K562 (cell line): ENCODE data around the gene ACTN2.

Experiments used
- FOXA3 ChIP-seq, 2 experiments: fragments of 450-650 bp in 1 of 2; sonication (generic) in 1 of 2; formaldehyde crosslinking; IDR thresholded peaks in 1 of 2; conservative IDR thresholded peaks in 1 of 2; 2 replicates each; pipeline versions ENCODE4 v1.4.0 to v1.8.0; 2020 to 2022; ENCODE audit warnings: mild to moderate bottlenecking in 2 of 2, missing genetic modification reagents in 1 of 2
- SP1 ChIP-seq: sonication (generic); formaldehyde crosslinking; IDR thresholded peaks from 2 replicates; pipeline ENCODE4 v1.8.1; 2022; ENCODE audit warnings: mild to moderate bottlenecking, missing genetic modification reagents
- TF ChIP-seq, protein P1 (sequence below), 3 experiments: IDR thresholded peaks in 2 of 3; conservative IDR thresholded peaks in 1 of 3; 2 replicates each; pipeline ENCODE4 v1.5.1; 2011 to 2012; ENCODE audit warnings: low read length in 3 of 3, mild to moderate bottlenecking in 3 of 3, control low read depth in 2 of 3, improper control_type of control experiment in 1 of 3, inconsistent platforms in 1 of 3, low read depth in 1 of 3, mixed read lengths in 1 of 3, moderate library complexity in 1 of 3; ENCODE audit not compliant: insufficient read depth in 2 of 3
- TF ChIP-seq, protein P2 (sequence below): sonication (generic); formaldehyde crosslinking; IDR thresholded peaks from 2 replicates; pipeline ENCODE4 v1.8.0; 2022; ENCODE audit warnings: mild to moderate bottlenecking, missing genetic modification reagents

DNA sequence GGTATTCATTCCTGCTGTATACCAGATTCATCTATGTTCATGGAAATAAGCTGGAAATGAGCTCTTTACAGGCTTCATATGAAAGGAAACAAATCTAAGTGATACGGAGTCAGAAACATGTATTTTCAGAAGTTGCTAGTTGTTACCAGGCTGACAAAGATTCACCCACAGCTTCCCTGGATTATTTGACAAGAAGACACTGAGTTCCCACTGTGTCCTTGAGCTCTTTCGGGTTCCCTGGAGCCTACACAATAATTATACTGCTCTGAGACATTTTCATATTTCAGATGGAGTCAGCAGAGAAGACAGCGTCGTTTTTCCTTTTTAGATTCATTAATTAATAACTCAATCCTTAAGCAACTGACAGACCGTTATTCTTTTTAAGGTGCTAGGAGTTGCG lies 79.5 kb downstream of the ACTN2 start:
- TF ChIP-seq, protein P1, sequence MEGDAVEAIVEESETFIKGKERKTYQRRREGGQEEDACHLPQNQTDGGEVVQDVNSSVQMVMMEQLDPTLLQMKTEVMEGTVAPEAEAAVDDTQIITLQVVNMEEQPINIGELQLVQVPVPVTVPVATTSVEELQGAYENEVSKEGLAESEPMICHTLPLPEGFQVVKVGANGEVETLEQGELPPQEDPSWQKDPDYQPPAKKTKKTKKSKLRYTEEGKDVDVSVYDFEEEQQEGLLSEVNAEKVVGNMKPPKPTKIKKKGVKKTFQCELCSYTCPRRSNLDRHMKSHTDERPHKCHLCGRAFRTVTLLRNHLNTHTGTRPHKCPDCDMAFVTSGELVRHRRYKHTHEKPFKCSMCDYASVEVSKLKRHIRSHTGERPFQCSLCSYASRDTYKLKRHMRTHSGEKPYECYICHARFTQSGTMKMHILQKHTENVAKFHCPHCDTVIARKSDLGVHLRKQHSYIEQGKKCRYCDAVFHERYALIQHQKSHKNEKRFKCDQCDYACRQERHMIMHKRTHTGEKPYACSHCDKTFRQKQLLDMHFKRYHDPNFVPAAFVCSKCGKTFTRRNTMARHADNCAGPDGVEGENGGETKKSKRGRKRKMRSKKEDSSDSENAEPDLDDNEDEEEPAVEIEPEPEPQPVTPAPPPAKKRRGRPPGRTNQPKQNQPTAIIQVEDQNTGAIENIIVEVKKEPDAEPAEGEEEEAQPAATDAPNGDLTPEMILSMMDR (IDR thresholded peaks at IDR 0.05 in 2 of 3, conservative IDR thresholded peaks at IDR 0.05 in 1 of 3; ENCODE audit: insufficient read depth in 2 of 3, low read depth in 1 of 3, low read length in 3 of 3): no peak
- TF ChIP-seq SP1 (no peak), FOXA3 (CRISPR knock-in tag; conservative IDR thresholded peaks at IDR 0.05 in 1 of 2, IDR thresholded peaks at IDR 0.05 in 1 of 2) (no peak)
- TF ChIP-seq, protein P2, sequence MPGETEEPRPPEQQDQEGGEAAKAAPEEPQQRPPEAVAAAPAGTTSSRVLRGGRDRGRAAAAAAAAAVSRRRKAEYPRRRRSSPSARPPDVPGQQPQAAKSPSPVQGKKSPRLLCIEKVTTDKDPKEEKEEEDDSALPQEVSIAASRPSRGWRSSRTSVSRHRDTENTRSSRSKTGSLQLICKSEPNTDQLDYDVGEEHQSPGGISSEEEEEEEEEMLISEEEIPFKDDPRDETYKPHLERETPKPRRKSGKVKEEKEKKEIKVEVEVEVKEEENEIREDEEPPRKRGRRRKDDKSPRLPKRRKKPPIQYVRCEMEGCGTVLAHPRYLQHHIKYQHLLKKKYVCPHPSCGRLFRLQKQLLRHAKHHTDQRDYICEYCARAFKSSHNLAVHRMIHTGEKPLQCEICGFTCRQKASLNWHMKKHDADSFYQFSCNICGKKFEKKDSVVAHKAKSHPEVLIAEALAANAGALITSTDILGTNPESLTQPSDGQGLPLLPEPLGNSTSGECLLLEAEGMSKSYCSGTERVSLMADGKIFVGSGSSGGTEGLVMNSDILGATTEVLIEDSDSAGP (CRISPR knock-in tag): no peak
